ENCODE data around the gene TRIM28.

DNA sequence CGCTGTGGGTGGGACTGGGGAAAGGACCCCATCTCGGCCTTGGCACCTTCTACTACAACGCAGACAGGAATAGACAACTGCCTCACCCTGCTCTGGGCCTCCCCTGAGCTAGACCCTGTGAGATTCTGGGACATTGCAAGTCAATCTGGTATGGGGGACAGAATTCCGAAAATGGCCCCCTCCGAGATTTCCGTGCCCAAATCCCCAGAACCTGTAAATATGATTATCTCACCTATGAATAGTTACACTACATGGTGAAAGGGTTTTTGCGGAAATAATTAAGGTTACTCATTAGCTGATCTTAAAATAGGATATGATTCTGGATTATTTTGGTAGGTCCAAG lies 23.6 kb upstream of the TRIM28 start:
- TF ChIP-seq, protein P1, sequence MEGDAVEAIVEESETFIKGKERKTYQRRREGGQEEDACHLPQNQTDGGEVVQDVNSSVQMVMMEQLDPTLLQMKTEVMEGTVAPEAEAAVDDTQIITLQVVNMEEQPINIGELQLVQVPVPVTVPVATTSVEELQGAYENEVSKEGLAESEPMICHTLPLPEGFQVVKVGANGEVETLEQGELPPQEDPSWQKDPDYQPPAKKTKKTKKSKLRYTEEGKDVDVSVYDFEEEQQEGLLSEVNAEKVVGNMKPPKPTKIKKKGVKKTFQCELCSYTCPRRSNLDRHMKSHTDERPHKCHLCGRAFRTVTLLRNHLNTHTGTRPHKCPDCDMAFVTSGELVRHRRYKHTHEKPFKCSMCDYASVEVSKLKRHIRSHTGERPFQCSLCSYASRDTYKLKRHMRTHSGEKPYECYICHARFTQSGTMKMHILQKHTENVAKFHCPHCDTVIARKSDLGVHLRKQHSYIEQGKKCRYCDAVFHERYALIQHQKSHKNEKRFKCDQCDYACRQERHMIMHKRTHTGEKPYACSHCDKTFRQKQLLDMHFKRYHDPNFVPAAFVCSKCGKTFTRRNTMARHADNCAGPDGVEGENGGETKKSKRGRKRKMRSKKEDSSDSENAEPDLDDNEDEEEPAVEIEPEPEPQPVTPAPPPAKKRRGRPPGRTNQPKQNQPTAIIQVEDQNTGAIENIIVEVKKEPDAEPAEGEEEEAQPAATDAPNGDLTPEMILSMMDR (conservative IDR thresholded peaks at IDR 0.05), result no peak
- TF ChIP-seq ZFX (IDR thresholded peaks at IDR 0.05), result no peak

Data from C4-2B (cell line).